Measurements from ENCODE around the gene TMEM97.

DNA sequence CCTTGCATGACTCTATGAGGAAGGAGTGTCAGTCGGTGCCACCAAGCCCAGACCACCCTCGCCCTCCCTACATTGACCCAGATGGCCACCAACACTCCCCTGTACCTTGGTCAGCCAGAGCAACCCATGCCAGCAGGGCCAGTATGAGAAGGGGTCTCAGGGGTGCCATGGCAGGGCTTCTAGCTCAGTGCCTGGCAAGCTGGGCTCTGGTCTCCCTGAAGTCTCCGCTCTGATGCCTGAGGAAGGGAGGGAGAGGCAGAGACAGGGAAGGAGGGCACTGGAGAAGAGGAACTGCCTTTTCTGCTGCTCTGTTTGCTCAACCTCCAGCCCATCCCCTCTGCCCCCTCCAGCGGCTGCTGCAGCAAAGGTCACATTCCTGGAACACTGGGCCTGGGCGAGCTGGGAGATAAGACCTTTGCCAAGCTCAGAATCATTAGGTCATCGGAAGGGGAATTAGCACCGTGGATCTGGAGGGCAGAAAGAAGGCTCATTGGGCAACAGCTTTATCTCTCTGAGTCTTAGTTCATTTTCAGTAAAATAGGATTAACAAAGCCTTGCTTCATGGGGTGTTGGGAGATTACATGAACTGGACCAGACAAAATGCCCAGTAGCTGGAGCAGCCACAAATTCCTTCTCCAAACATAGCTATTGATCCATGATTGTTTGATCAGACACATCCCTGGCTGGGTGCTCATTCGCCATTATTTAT lies 51.2 kb downstream of the TMEM97 start, which contains the start of gene VTN:
- no peak for TF ChIP-seq TEAD4 (IDR thresholded peaks at IDR 0.05)
- no peak for TF ChIP-seq TAF1 (IDR thresholded peaks at IDR 0.05; ENCODE audit: low read depth)
- TF ChIP-seq RAD21 (IDR thresholded peaks at IDR 0.05; ENCODE audit: low read depth), result no peak
- TF ChIP-seq MAX (IDR thresholded peaks at IDR 0.05), result no peak
- no peak for TF ChIP-seq CEBPB (IDR thresholded peaks at IDR 0.05)

Measured in Ishikawa (cell line).